Fibroblast of skin of left biceps (primary cell): ENCODE results near the gene PRSS38.
A peak's percentile ranks its signal among the peaks of the same experiment; 100 is the strongest.

ENCODE experiments used
- DNase-seq, 2 experiments: peaks; one replicate each; pipeline ENCODE4 v3.0.0-alpha.2; 2013; ENCODE audit warnings: low read depth in 2 of 2

Gene PRSS38

GRCh38 chr1:227815468-227816409 is at the start of gene PRSS38:
Gene PRSS38, plus strand, starts transcription at chr1:227815675. Its CDS starts 42 bp downstream, at chr1:227815717.
- no peak for DNase-seq

- DNase-seq: no peak
These were observed 49.4 kb upstream of the PRSS38 start for GRCh38 chr1:227766015-227766634.

- DNase-seq: no peak
These were observed 48.7 kb upstream of the PRSS38 start for GRCh38 chr1:227766653-227767277.

GRCh38 chr1:227767401-227768124 is 47.9 kb upstream of the PRSS38 start:
- no peak for DNase-seq

GRCh38 chr1:227768125-227768439 is 47.4 kb upstream of the PRSS38 start:
- no peak for DNase-seq

GRCh38 chr1:227768640-227769039 is 46.8 kb upstream of the PRSS38 start:
- DNase-seq: no peak

GRCh38 chr1:227769047-227769935 is 46.2 kb upstream of the PRSS38 start:
- peak in 1 of 2 experiments; percentile 45 for DNase-seq

- no peak for DNase-seq
These were observed 45.5 kb upstream of the PRSS38 start for GRCh38 chr1:227769936-227770494.

- DNase-seq: no peak
These were observed 44.7 kb upstream of the PRSS38 start for GRCh38 chr1:227770812-227771211.

- DNase-seq: no peak
These were observed 44.1 kb upstream of the PRSS38 start for GRCh38 chr1:227771326-227771725.

- no peak for DNase-seq
These were observed 43.7 kb upstream of the PRSS38 start for GRCh38 chr1:227771771-227772170.

- DNase-seq: no peak
These were observed 41.9 kb upstream of the PRSS38 start for GRCh38 chr1:227773558-227773957.

GRCh38 chr1:227774051-227774731 is 41.3 kb upstream of the PRSS38 start:
- no peak for DNase-seq

GRCh38 chr1:227774821-227775661 is 40.4 kb upstream of the PRSS38 start:
- peak; percentile 88 to 89 for DNase-seq

- no peak for DNase-seq
These were observed 39.6 kb upstream of the PRSS38 start for GRCh38 chr1:227775841-227776240.

- peak; percentile 42 for DNase-seq
These were observed 39.1 kb upstream of the PRSS38 start for GRCh38 chr1:227776331-227776771.

GRCh38 chr1:227777156-227777555 is 38.3 kb upstream of the PRSS38 start:
- no peak for DNase-seq

- DNase-seq: no peak
These were observed 37.8 kb upstream of the PRSS38 start for GRCh38 chr1:227777646-227778045.

GRCh38 chr1:227778401-227778947 is 37.0 kb upstream of the PRSS38 start:
- no peak for DNase-seq
